Measurements from ENCODE around the gene PTPRN2. TPM values are rescaled to one million over a fixed set of nuclear protein-coding genes. Genes with fewer than 3 reads are reported as not detected.

PTPRN2 gene
- total RNA-seq, 1 experiment from 2014 or later = not detected

GRCh38 chr7:158431055-158431940 is 156.3 kb downstream of the PTPRN2 start:
- intact Hi-C loops (cut with micrococcal nuclease; ENCODE audit: unreplicated experiment) = no loop called here
- no peak overlapping the region for H3K4me3 ChIP-seq
- POLR2A ChIA-PET (ENCODE audit: unreplicated experiment) = no interaction called here

GRCh38 chr7:158430308-158431034 is 157.2 kb downstream of the PTPRN2 start:
- Histone ChIP-seq H3K9me2 (ENCODE audit: insufficient read depth) (no peaks in the 10 kb centered on the region), H3K27ac (no peak overlapping the region), H3K4me3 (no peak overlapping the region), H3K4me2 (no peak overlapping the region), H3K27me3 (ENCODE audit: insufficient read depth, low read depth) (peaks cover 72% of the 10 kb centered on the region), H3K36me3 (ENCODE audit: low read depth) (no peaks in the 10 kb centered on the region), H4K20me1 (ENCODE audit: insufficient read depth) (no peaks in the 10 kb centered on the region), H2AFZ (no peak overlapping the region), H3K4me1 (replicated peaks; ENCODE audit: insufficient read depth) (no peaks in the 10 kb centered on the region), H3K9me3 (ENCODE audit: insufficient read depth, low read depth) (no peaks in the 10 kb centered on the region), H3F3A (ENCODE audit: insufficient read depth, low read depth) (no peaks in the 10 kb centered on the region), H3K79me2 (ENCODE audit: low read depth) (no peaks in the 10 kb centered on the region)
- BruUV-seq (replicated peaks) = no TSS peak
- ChIA-PET CTCF (no interaction called here), POLR2A (ENCODE audit: unreplicated experiment) (no interaction called here)
- TF ChIP-seq EZH2 (IDR thresholded peaks at IDR 0.05; ENCODE audit: low read depth) = no peak
- TF ChIP-seq CTCF (conservative IDR thresholded peaks at IDR 0.05) = no peak
- DNase-seq = no peak
- intact Hi-C loops (cut with micrococcal nuclease; ENCODE audit: unreplicated experiment) = no loop called here

More at GRCh38 chr7:158431055-158431940, 156.3 kb downstream of the PTPRN2 start:
- no peaks in the 10 kb centered on the region for H3K9me3 ChIP-seq (ENCODE audit: insufficient read depth, low read depth)
- no peak overlapping the region for H3K27ac ChIP-seq
- BruUV-seq (replicated peaks) = no TSS peak
- no peak for DNase-seq
- no peaks in the 10 kb centered on the region for H3K36me3 ChIP-seq (ENCODE audit: low read depth)
- H4K20me1 ChIP-seq (ENCODE audit: insufficient read depth) = no peaks in the 10 kb centered on the region
- no peak overlapping the region for H2AFZ ChIP-seq
- CTCF ChIA-PET = no interaction called here
- no peaks in the 10 kb centered on the region for H3K9me2 ChIP-seq (ENCODE audit: insufficient read depth)
- H3F3A ChIP-seq (ENCODE audit: insufficient read depth, low read depth) = no peaks in the 10 kb centered on the region
- H3K4me2 ChIP-seq = no peak overlapping the region
- H3K79me2 ChIP-seq (ENCODE audit: low read depth) = no peaks in the 10 kb centered on the region
- no peaks in the 10 kb centered on the region for H3K4me1 ChIP-seq (replicated peaks; ENCODE audit: insufficient read depth)
- TF ChIP-seq EZH2 (IDR thresholded peaks at IDR 0.05; ENCODE audit: low read depth) = no peak
- no peak for TF ChIP-seq CTCF (conservative IDR thresholded peaks at IDR 0.05)
- peaks cover 80% of the 10 kb centered on the region for H3K27me3 ChIP-seq (ENCODE audit: insufficient read depth, low read depth)

GRCh38 chr7:158428837-158429753 is 158.5 kb downstream of the PTPRN2 start:
- DNase-seq = no peak
- ChIA-PET POLR2A (ENCODE audit: unreplicated experiment) (no interaction called here), CTCF (no interaction called here)
- Histone ChIP-seq H3K27ac (no peak overlapping the region), H4K20me1 (ENCODE audit: insufficient read depth) (no peaks in the 10 kb centered on the region), H3K79me2 (ENCODE audit: low read depth) (no peaks in the 10 kb centered on the region), H3K9me2 (ENCODE audit: insufficient read depth) (no peaks in the 10 kb centered on the region), H3K36me3 (ENCODE audit: low read depth) (no peaks in the 10 kb centered on the region), H3F3A (ENCODE audit: insufficient read depth, low read depth) (no peaks in the 10 kb centered on the region), H3K4me2 (no peak overlapping the region), H2AFZ (no peak overlapping the region), H3K4me1 (replicated peaks; ENCODE audit: insufficient read depth) (no peaks in the 10 kb centered on the region), H3K9me3 (ENCODE audit: insufficient read depth, low read depth) (no peaks in the 10 kb centered on the region), H3K27me3 (ENCODE audit: insufficient read depth, low read depth) (peaks cover 69% of the 10 kb centered on the region), H3K4me3 (no peak overlapping the region)
- no TSS peak for BruUV-seq (replicated peaks)
- intact Hi-C loops (cut with micrococcal nuclease; ENCODE audit: unreplicated experiment) = no loop called here
- TF ChIP-seq EZH2 (IDR thresholded peaks at IDR 0.05; ENCODE audit: low read depth) (no peak), CTCF (conservative IDR thresholded peaks at IDR 0.05) (no peak)

All from PC-9 (cell line).